Thyroid gland (tissue), 4 donors: ENCODE results near the gene IFT27. TPM values are rescaled to one million over a fixed set of nuclear protein-coding genes. Genes with fewer than 3 reads are reported as not detected.

Source experiments
- DNase-seq, 2 donors: peaks; one replicate each; pipeline ENCODE4 v3.0.0-alpha.2; 2019
- H3K27ac ChIP-seq, 3 donors: fragments of 200-600 bp; sonication (generic); 1 replicate in 2 of 3; 2 replicates in 1 of 3; pipeline ENCODE4 v1.5.1; 2016 to 2019; ENCODE audit warnings: mild to moderate bottlenecking in 1 of 3, moderate library complexity in 1 of 3
- H3K27me3 ChIP-seq: fragments of 200-600 bp; sonication (generic); one replicate; pipeline ENCODE4 v1.5.1; 2019
- H3K36me3 ChIP-seq, 2 donors: fragments of 200-600 bp; sonication (generic); one replicate each; pipeline ENCODE4 v1.5.1; 2016 to 2019
- H3K4me1 ChIP-seq, 2 donors: fragments of 200-600 bp; sonication (generic); one replicate each; pipeline ENCODE4 v1.5.1; 2017 to 2019
- H3K4me3 ChIP-seq, 3 donors: fragments of 200-600 bp; sonication (generic); replicated peaks in 1 of 3; 1 replicate in 2 of 3; 2 replicates in 1 of 3; pipeline ENCODE4 v1.5.1; 2016; ENCODE audit warnings: mild to moderate bottlenecking in 1 of 3
- H3K9me3 ChIP-seq: fragments of 200-600 bp; sonication (generic); one replicate; pipeline ENCODE4 v1.5.1; 2017
- CTCF ChIP-seq, 6 experiments: fragments of 200-600 bp in 3 of 6; fragments of 450-650 bp in 3 of 6; sonication (generic) in 3 of 6; IDR thresholded peaks; one replicate each; pipeline ENCODE4 v1.5.1; 2016 to 2019; ENCODE audit warnings: antibody characterized with exemption in 6 of 6, mild to moderate bottlenecking in 2 of 6, inconsistent platforms in 1 of 6, moderate library complexity in 1 of 6
- POLR2A ChIP-seq, 2 donors: fragments of 450-650 bp; IDR thresholded peaks; one replicate each; pipeline ENCODE4 v1.6.1; 2017; ENCODE audit warnings: antibody characterized with exemption in 2 of 2, mild to moderate bottlenecking in 2 of 2, moderate library complexity in 1 of 2
- WGBS, 2 donors: methylation state at CpG; one replicate each; pipeline ENCODE4 v1.1.5; 2017; 5-methylcytosine and 5-hydroxymethylcytosine counted together
- intact Hi-C: fragments of 100-400 bp; cut with DNase I; formaldehyde crosslinking; loops from one replicate; pipeline ENCODE4 v1.15.1; 2023
- total RNA-seq, 4 donors: library from RNA; depleted of rRNA; stranded (reverse); fragments of >200 nt; gene quantifications; one replicate each; pipeline ENCODE4 v1.2.3, GENCODE V29; 2016

IFT27 gene
- total RNA-seq, 4 donors from 2014 or later: 25.1 to 39.2 (median 36.3) TPM

GRCh38 chr22:36753916-36754315 lies 22.0 kb downstream of the IFT27 start:
- H3K27ac ChIP-seq: no peak overlapping the region
- no peaks in the 10 kb centered on the region for H3K27me3 ChIP-seq
- H3K9me3 ChIP-seq: no peaks in the 10 kb centered on the region
- intact Hi-C loops: no loop called here
- no peak overlapping the region for H3K4me3 ChIP-seq
- TF ChIP-seq POLR2A (IDR thresholded peaks at IDR 0.05) (no peak), CTCF (IDR thresholded peaks at IDR 0.05) (no peak)
- no peak for DNase-seq
- H3K4me1 ChIP-seq: peaks cover 0 to 3% of the 10 kb centered on the region in 2 donors
- WGBS, 2 donors: 76 to 81% methylated on average over 10 to 12 of the region's 12 CpGs
- no peaks in the 10 kb centered on the region for H3K36me3 ChIP-seq

- Histone ChIP-seq H3K4me3 (no peak overlapping the region), H3K27ac (no peak overlapping the region), H3K9me3 (no peaks in the 10 kb centered on the region), H3K36me3 (no peaks in the 10 kb centered on the region), H3K4me1 (no peaks in the 10 kb centered on the region), H3K27me3 (no peaks in the 10 kb centered on the region)
- no peak for DNase-seq
- 60 to 68% methylated on average over 4 of the region's 4 CpGs for WGBS, 2 donors
- intact Hi-C loops: no loop called here
- TF ChIP-seq POLR2A (IDR thresholded peaks at IDR 0.05) (no peak), CTCF (IDR thresholded peaks at IDR 0.05) (no peak)
Measured at GRCh38 chr22:36753120-36753802, 22.7 kb downstream of the IFT27 start.

GRCh38 chr22:36746375-36746970 lies 29.4 kb downstream of the IFT27 start:
- Histone ChIP-seq H3K27me3 (no peaks in the 10 kb centered on the region), H3K4me3 (no peak overlapping the region), H3K9me3 (no peaks in the 10 kb centered on the region), H3K36me3 (no peaks in the 10 kb centered on the region), H3K4me1 (no peaks in the 10 kb centered on the region), H3K27ac (no peak overlapping the region)
- 63 to 87% methylated on average over 8 to 11 of the region's 11 CpGs for WGBS, 2 donors
- TF ChIP-seq CTCF (IDR thresholded peaks at IDR 0.05): no peak
- no peak for TF ChIP-seq POLR2A (IDR thresholded peaks at IDR 0.05)
- intact Hi-C loops: no loop called here
- no peak for DNase-seq

- Histone ChIP-seq H3K27ac (no peak overlapping the region), H3K4me1 (no peaks in the 10 kb centered on the region), H3K9me3 (no peaks in the 10 kb centered on the region), H3K27me3 (no peaks in the 10 kb centered on the region), H3K4me3 (no peak overlapping the region), H3K36me3 (no peaks in the 10 kb centered on the region)
- TF ChIP-seq POLR2A (IDR thresholded peaks at IDR 0.05) (no peak), CTCF (IDR thresholded peaks at IDR 0.05) (no peak)
- DNase-seq: no peak
- WGBS, 2 donors: 63% methylated on average over 2 to 8 of the region's 8 CpGs
- intact Hi-C loops: no loop called here
Measured at GRCh38 chr22:36745301-36745995, 30.5 kb downstream of the IFT27 start.

- no peak for TF ChIP-seq CTCF (IDR thresholded peaks at IDR 0.05)
- TF ChIP-seq POLR2A (IDR thresholded peaks at IDR 0.05): no peak
- 89 to 96% methylated on average over 13 of the region's 13 CpGs for WGBS, 2 donors
- no peaks in the 10 kb centered on the region for H3K4me1 ChIP-seq
- no peak overlapping the region for H3K27ac ChIP-seq
- H3K27me3 ChIP-seq: no peaks in the 10 kb centered on the region
- intact Hi-C loops: no loop called here
- no peak for DNase-seq
- no peaks in the 10 kb centered on the region for H3K36me3 ChIP-seq
- H3K4me3 ChIP-seq: no peak overlapping the region
- H3K9me3 ChIP-seq: no peaks in the 10 kb centered on the region
Measured at GRCh38 chr22:36744791-36745190, 31.1 kb downstream of the IFT27 start.
